Trophoblast cell (in vitro differentiated cells and primary cell): ENCODE results near the gene RBBP5.

Source experiments
- DNase-seq, 2 donors: peaks; one replicate each; pipeline ENCODE4 v3.0.0-alpha.2; 2016
- H2AFZ ChIP-seq: 2 replicates; pipeline ENCODE4 v1.6.1; 2013; ENCODE audit warnings: low read length, moderate library complexity, mild to moderate bottlenecking; ENCODE audit not compliant: insufficient read depth, poor library complexity
- H2AK5ac ChIP-seq: 2 replicates; pipeline ENCODE4 v1.6.1; 2013; ENCODE audit warnings: mild to moderate bottlenecking, low read length
- H2BK120ac ChIP-seq: 2 replicates; pipeline ENCODE4 v1.6.1; 2013; ENCODE audit warnings: low read length, mild to moderate bottlenecking, moderate library complexity; ENCODE audit not compliant: insufficient read depth, poor library complexity
- H2BK12ac ChIP-seq: 2 replicates; pipeline ENCODE4 v1.6.1; 2013; ENCODE audit warnings: mild to moderate bottlenecking, low read length, moderate library complexity
- H2BK5ac ChIP-seq: 2 replicates; pipeline ENCODE4 v1.6.1; 2013; ENCODE audit warnings: low read length, low read depth, moderate library complexity, mild to moderate bottlenecking; ENCODE audit not compliant: poor library complexity
- H3K14ac ChIP-seq: 2 replicates; pipeline ENCODE4 v1.6.1; 2013; ENCODE audit warnings: mild to moderate bottlenecking, low read length
- H3K18ac ChIP-seq: 2 replicates; pipeline ENCODE4 v1.6.1; 2013; ENCODE audit warnings: mild to moderate bottlenecking, low read length
- H3K23ac ChIP-seq: 2 replicates; pipeline ENCODE4 v1.6.1; 2013; ENCODE audit warnings: low read length
- H3K27ac ChIP-seq: 2 replicates; pipeline ENCODE4 v1.5.1; 2013; ENCODE audit warnings: low read depth, mild to moderate bottlenecking, inconsistent platforms, low read length, moderate library complexity
- H3K27me3 ChIP-seq: 2 replicates; pipeline ENCODE4 v1.6.1; 2013; ENCODE audit warnings: inconsistent platforms, mild to moderate bottlenecking, low read length, moderate library complexity; ENCODE audit not compliant: insufficient read depth
- H3K36me3 ChIP-seq, 2 experiments: 1 replicate in 1 of 2; 2 replicates in 1 of 2; pipeline ENCODE4 v1.6.1; 2013; ENCODE audit warnings: low read length in 2 of 2, mild to moderate bottlenecking in 2 of 2, moderate library complexity in 1 of 2; ENCODE audit not compliant: insufficient read depth in 2 of 2, control insufficient read depth in 1 of 2
- H3K4ac ChIP-seq: 2 replicates; pipeline ENCODE4 v1.6.1; 2013; ENCODE audit warnings: low read depth, mild to moderate bottlenecking, low read length, moderate library complexity
- H3K4me1 ChIP-seq, 2 experiments: 1 replicate in 1 of 2; 2 replicates in 1 of 2; pipeline ENCODE4 v1.6.1; 2013; ENCODE audit warnings: low read length in 2 of 2, mild to moderate bottlenecking in 2 of 2, moderate library complexity in 1 of 2; ENCODE audit not compliant: insufficient read depth in 2 of 2, control insufficient read depth in 1 of 2
- H3K4me2 ChIP-seq: 2 replicates; pipeline ENCODE4 v1.6.1; 2013; ENCODE audit warnings: inconsistent platforms, mild to moderate bottlenecking, low read length, moderate library complexity
- H3K4me3 ChIP-seq: 2 replicates; pipeline ENCODE4 v1.5.1; 2013; ENCODE audit warnings: mild to moderate bottlenecking, low read depth, low read length, inconsistent platforms
- H3K79me1 ChIP-seq: one replicate; pipeline ENCODE4 v1.6.1; 2013; ENCODE audit warnings: low read length
- H3K79me2 ChIP-seq: 2 replicates; pipeline ENCODE4 v1.6.1; 2013; ENCODE audit warnings: low read length, mild to moderate bottlenecking; ENCODE audit not compliant: control insufficient read depth, insufficient read depth, poor library complexity
- H3K9ac ChIP-seq: 2 replicates; pipeline ENCODE4 v1.6.1; 2013; ENCODE audit warnings: mild to moderate bottlenecking, low read length
- H3K9me3 ChIP-seq: 2 replicates; pipeline ENCODE4 v1.6.1; 2013; ENCODE audit warnings: low read depth, mild to moderate bottlenecking, control low read depth, inconsistent platforms, low read length; ENCODE audit not compliant: insufficient read depth
- H4K12ac ChIP-seq: 2 replicates; pipeline ENCODE4 v1.6.1; 2013; ENCODE audit warnings: low read depth, mild to moderate bottlenecking, low read length, moderate library complexity
- H4K8ac ChIP-seq: 2 replicates; pipeline ENCODE4 v1.6.1; 2013; ENCODE audit warnings: low read depth, mild to moderate bottlenecking, low read length, moderate library complexity
- H4K91ac ChIP-seq: one replicate; pipeline ENCODE4 v1.6.1; 2013; ENCODE audit warnings: low read depth, mild to moderate bottlenecking, low read length, moderate library complexity
- WGBS: extraction: QIAGEN DNeasy Blood & Tissue Kit; methylation state at CpG from one replicate; pipeline ENCODE4 v1.1.7; 2013; ENCODE audit warnings: missing lambda C conversion rate; ENCODE audit not compliant: insufficient read length, insufficient coverage; ENCODE audit errors: extremely low coverage; 5-methylcytosine and 5-hydroxymethylcytosine counted together

The RBBP5 gene

GRCh38 chr1:205077934-205078311 is 43.9 kb downstream of the RBBP5 start:
- Histone ChIP-seq H3K9me3 (peaks cover 3% of the 10 kb centered on the region), H2BK12ac (no peak overlapping the region), H3K4me2 (no peak overlapping the region), H4K91ac (no peak overlapping the region), H2AFZ (no peak overlapping the region), H4K8ac (no peak overlapping the region), H3K23ac (no peak overlapping the region), H3K14ac (no peak overlapping the region), H3K36me3 (peaks cover 0 to 2% of the 10 kb centered on the region in 2 experiments), H4K12ac (no peak overlapping the region), H2BK120ac (no peak overlapping the region), H3K27ac (no peak overlapping the region), H3K27me3 (no peaks in the 10 kb centered on the region), H3K4me1 (peaks cover 2 to 5% of the 10 kb centered on the region in 2 experiments), H3K4ac (no peak overlapping the region), H3K79me2 (no peaks in the 10 kb centered on the region), H3K79me1 (no peaks in the 10 kb centered on the region), H3K4me3 (no peak overlapping the region), H2BK5ac (no peak overlapping the region), H2AK5ac (no peak overlapping the region), H3K18ac (no peak overlapping the region), H3K9ac (no peak overlapping the region)
- DNase-seq, result no peak
- WGBS, result no CpG with 5 or more reads among the region's 1 CpG

- H3K4me2 ChIP-seq, result no peak overlapping the region
- peaks cover 2 to 5% of the 10 kb centered on the region in 2 experiments for H3K4me1 ChIP-seq
These were observed 44.4 kb downstream of the RBBP5 start for GRCh38 chr1:205077158-205077933.

GRCh38 chr1:205076245-205076761 is 45.5 kb downstream of the RBBP5 start:
- no peak overlapping the region for H2BK12ac ChIP-seq
- no peak overlapping the region for H3K4me3 ChIP-seq
- no peak overlapping the region for H4K12ac ChIP-seq
- H4K8ac ChIP-seq, result no peak overlapping the region
- H3K4me2 ChIP-seq, result no peak overlapping the region
- H3K36me3 ChIP-seq, result peaks cover 0 to 2% of the 10 kb centered on the region in 2 experiments
- no peak overlapping the region for H3K9ac ChIP-seq
- H3K9me3 ChIP-seq, result peaks cover 3% of the 10 kb centered on the region
- no peak overlapping the region for H2BK5ac ChIP-seq
- H3K4me1 ChIP-seq, result peaks cover 2 to 5% of the 10 kb centered on the region in 2 experiments
- no peaks in the 10 kb centered on the region for H3K27me3 ChIP-seq
- no peak overlapping the region for H3K4ac ChIP-seq
- DNase-seq, result no peak
- H3K14ac ChIP-seq, result no peak overlapping the region
- WGBS, result no CpG with 5 or more reads among the region's 4 CpGs
- no peak overlapping the region for H4K91ac ChIP-seq
- no peak overlapping the region for H2AFZ ChIP-seq
- H3K27ac ChIP-seq, result no peak overlapping the region
- no peaks in the 10 kb centered on the region for H3K79me2 ChIP-seq
- no peaks in the 10 kb centered on the region for H3K79me1 ChIP-seq
- H2AK5ac ChIP-seq, result no peak overlapping the region
- H3K18ac ChIP-seq, result no peak overlapping the region
- H2BK120ac ChIP-seq, result no peak overlapping the region
- no peak overlapping the region for H3K23ac ChIP-seq

More at GRCh38 chr1:205077158-205077933, 44.4 kb downstream of the RBBP5 start:
- Histone ChIP-seq H3K27ac (no peak overlapping the region), H3K79me1 (no peaks in the 10 kb centered on the region), H3K4ac (no peak overlapping the region), H3K36me3 (peaks cover 0 to 2% of the 10 kb centered on the region in 2 experiments), H3K9me3 (peaks cover 3% of the 10 kb centered on the region), H4K91ac (no peak overlapping the region), H4K12ac (no peak overlapping the region), H3K14ac (no peak overlapping the region), H3K9ac (no peak overlapping the region), H3K79me2 (no peaks in the 10 kb centered on the region), H2BK5ac (no peak overlapping the region), H3K27me3 (no peaks in the 10 kb centered on the region), H3K23ac (no peak overlapping the region), H3K18ac (no peak overlapping the region), H2BK120ac (no peak overlapping the region), H2AFZ (no peak overlapping the region), H4K8ac (no peak overlapping the region), H2AK5ac (no peak overlapping the region), H2BK12ac (no peak overlapping the region), H3K4me3 (peak overlapping the region; percentile 39)
- WGBS, result no CpG with 5 or more reads among the region's 7 CpGs
- no peak for DNase-seq

GRCh38 chr1:205075642-205076155 is 46.1 kb downstream of the RBBP5 start:
- Histone ChIP-seq H2AFZ (no peak overlapping the region), H3K23ac (no peak overlapping the region), H3K9ac (no peak overlapping the region), H3K4me1 (peaks cover 2 to 5% of the 10 kb centered on the region in 2 experiments), H3K18ac (no peak overlapping the region), H3K4ac (no peak overlapping the region), H4K12ac (no peak overlapping the region), H2BK120ac (no peak overlapping the region), H3K79me2 (no peaks in the 10 kb centered on the region), H3K9me3 (peaks cover 3% of the 10 kb centered on the region), H3K79me1 (no peaks in the 10 kb centered on the region), H3K14ac (no peak overlapping the region), H2BK5ac (no peak overlapping the region), H3K4me3 (no peak overlapping the region), H3K27ac (no peak overlapping the region), H4K91ac (no peak overlapping the region), H4K8ac (no peak overlapping the region), H2BK12ac (no peak overlapping the region), H3K27me3 (no peaks in the 10 kb centered on the region), H3K4me2 (no peak overlapping the region), H2AK5ac (no peak overlapping the region), H3K36me3 (peaks cover 0 to 2% of the 10 kb centered on the region in 2 experiments)
- no peak for DNase-seq
- WGBS, result no CpG with 5 or more reads among the region's 7 CpGs
